ENCODE measurements around the gene DGKQ.

DNA sequence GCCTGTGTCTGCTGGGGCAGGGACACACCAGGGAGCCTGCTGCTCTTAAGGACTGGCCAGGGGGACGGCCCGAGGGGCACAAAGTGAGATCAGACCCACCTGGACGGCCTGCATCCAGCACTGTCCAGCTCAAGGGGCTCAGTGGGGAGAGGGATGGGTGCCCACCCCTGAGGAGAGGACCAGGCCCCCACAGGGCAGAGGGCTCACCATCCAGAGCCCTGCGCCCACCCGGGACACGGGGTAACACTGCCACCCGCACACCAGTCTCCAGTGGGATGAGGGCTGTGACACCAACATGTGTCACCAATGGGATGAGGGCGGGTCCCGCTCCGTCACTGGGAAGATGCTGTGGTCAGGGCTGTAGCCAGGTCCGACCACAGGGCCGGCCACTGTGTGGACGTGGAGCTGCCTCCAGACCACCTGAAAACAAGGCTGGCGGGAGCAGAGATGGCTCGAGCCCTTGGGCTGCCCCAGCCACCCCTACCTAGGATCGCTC is 13.2 kb downstream of the DGKQ start:
- TF ChIP-seq, protein P1, sequence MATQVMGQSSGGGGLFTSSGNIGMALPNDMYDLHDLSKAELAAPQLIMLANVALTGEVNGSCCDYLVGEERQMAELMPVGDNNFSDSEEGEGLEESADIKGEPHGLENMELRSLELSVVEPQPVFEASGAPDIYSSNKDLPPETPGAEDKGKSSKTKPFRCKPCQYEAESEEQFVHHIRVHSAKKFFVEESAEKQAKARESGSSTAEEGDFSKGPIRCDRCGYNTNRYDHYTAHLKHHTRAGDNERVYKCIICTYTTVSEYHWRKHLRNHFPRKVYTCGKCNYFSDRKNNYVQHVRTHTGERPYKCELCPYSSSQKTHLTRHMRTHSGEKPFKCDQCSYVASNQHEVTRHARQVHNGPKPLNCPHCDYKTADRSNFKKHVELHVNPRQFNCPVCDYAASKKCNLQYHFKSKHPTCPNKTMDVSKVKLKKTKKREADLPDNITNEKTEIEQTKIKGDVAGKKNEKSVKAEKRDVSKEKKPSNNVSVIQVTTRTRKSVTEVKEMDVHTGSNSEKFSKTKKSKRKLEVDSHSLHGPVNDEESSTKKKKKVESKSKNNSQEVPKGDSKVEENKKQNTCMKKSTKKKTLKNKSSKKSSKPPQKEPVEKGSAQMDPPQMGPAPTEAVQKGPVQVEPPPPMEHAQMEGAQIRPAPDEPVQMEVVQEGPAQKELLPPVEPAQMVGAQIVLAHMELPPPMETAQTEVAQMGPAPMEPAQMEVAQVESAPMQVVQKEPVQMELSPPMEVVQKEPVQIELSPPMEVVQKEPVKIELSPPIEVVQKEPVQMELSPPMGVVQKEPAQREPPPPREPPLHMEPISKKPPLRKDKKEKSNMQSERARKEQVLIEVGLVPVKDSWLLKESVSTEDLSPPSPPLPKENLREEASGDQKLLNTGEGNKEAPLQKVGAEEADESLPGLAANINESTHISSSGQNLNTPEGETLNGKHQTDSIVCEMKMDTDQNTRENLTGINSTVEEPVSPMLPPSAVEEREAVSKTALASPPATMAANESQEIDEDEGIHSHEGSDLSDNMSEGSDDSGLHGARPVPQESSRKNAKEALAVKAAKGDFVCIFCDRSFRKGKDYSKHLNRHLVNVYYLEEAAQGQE (IDR thresholded peaks at IDR 0.05; ENCODE audit: insufficient replicate concordance, low read depth), result no peak
- TF ChIP-seq, protein P2, sequence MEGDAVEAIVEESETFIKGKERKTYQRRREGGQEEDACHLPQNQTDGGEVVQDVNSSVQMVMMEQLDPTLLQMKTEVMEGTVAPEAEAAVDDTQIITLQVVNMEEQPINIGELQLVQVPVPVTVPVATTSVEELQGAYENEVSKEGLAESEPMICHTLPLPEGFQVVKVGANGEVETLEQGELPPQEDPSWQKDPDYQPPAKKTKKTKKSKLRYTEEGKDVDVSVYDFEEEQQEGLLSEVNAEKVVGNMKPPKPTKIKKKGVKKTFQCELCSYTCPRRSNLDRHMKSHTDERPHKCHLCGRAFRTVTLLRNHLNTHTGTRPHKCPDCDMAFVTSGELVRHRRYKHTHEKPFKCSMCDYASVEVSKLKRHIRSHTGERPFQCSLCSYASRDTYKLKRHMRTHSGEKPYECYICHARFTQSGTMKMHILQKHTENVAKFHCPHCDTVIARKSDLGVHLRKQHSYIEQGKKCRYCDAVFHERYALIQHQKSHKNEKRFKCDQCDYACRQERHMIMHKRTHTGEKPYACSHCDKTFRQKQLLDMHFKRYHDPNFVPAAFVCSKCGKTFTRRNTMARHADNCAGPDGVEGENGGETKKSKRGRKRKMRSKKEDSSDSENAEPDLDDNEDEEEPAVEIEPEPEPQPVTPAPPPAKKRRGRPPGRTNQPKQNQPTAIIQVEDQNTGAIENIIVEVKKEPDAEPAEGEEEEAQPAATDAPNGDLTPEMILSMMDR (IDR thresholded peaks at IDR 0.05; ENCODE audit: insufficient read depth, low read length), result no peak
- TF ChIP-seq POLR2AphosphoS5 (IDR thresholded peaks at IDR 0.05; ENCODE audit: low read depth), result no peak

Measured in HL-60 (cell line).